Ecto neural progenitor cell (in vitro differentiated cells): ENCODE measurements around the gene CBX5.
A peak's percentile ranks its signal among the peaks of the same experiment; 100 is the strongest.
"Not testable (repeated sequence)": the region's sequence is repeated elsewhere in the genome, so short reads cannot be mapped to it uniquely, and the experiment has no call there.

Source experiments
- DNase-seq: peaks from one replicate; pipeline ENCODE4 v3.0.0-alpha.2; 2018; ENCODE audit warnings: low spot score

The CBX5 gene

GRCh38 chr12:54197010-54197409 is 82.9 kb downstream of the CBX5 start:
- DNase-seq: no peak

DNA sequence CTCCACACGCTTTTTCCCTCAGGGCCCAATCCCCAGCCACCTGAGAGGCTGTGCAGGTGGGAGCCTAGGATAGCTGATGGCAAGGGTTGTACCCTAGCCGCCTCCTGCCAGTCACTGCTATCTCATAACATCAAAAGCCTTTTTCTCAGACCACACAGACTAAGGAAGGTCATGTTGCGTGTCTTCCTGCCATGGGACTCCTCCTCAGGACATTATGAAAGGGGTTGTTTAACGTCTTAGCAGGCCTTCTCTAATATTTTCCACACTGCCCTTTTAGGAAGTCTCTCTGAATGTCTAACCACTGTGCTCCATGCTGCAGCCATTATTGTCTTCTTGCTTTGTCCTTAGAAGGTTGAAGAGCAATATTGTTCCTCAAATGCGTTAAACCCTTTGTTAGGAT is 83.5 kb downstream of the CBX5 start:
- DNase-seq: no peak

- no peak for DNase-seq
Measured at GRCh38 chr12:54195737-54196347, 84.1 kb downstream of the CBX5 start.

- DNase-seq: no peak
Measured at GRCh38 chr12:54195080-54195736, 84.7 kb downstream of the CBX5 start.

GRCh38 chr12:54194611-54195010 is 85.3 kb downstream of the CBX5 start:
- DNase-seq: not testable (repeated sequence)

GRCh38 chr12:54193434-54193833 is 86.5 kb downstream of the CBX5 start:
- no peak for DNase-seq

- DNase-seq: peak; percentile 91
Measured at GRCh38 chr12:54191550-54192022, 88.3 kb downstream of the CBX5 start.

DNA sequence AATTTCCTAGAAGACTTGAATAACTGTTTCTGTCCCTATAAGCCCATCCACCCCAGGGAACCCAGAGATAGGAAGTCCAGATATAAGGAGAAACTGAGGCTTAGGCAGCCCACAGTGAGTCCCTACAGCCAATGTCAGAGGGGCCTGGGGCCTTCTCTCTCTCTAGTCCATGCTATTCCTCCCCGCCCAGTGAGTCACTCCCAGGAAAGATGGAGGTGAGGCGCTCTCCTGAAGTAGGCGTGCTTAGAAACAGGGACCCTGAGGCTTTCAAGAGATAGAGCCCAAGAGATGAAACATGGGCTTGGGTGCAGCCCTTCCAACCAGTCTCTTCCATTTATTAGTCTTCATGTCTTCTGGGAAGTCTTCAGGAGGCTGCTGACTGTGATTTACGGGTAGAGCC is 88.8 kb downstream of the CBX5 start:
- no peak for DNase-seq

DNA sequence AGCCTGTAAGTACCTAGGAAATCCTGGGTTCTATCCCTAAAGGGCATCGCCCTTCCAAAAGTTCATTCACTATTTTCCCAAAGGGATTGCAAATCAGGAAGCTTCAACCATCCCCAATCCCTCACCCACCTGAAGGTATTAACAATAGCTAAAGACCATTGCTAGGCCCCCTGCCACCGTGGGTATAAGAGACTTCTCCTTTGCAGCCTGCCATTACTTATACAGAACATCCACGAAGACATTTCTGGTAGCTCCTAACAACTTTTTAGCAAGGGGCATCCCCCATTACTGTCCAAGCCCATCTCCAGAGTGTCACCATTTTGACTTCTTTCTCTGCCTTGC is 90.8 kb downstream of the CBX5 start:
- DNase-seq: no peak

DNA sequence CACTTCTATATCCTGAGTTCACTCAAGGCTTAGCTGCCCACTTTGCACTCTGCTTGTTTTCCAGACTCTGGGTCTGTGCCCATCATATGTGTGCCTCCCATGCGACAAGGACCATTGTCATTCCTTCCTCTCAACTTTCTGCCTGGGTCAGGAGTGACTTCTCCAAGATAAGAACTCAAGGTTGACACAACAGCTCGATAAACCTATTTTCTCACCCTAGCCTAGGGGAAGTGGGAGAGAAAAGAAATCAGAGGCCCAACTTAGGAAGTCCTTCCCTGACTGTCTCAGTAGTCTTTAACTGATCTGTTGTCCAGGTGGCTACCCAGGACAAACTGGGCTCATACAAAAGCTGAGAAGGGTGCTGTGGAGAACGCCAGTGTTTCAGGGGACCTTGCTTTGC is 92.8 kb downstream of the CBX5 start:
- no peak for DNase-seq

DNA sequence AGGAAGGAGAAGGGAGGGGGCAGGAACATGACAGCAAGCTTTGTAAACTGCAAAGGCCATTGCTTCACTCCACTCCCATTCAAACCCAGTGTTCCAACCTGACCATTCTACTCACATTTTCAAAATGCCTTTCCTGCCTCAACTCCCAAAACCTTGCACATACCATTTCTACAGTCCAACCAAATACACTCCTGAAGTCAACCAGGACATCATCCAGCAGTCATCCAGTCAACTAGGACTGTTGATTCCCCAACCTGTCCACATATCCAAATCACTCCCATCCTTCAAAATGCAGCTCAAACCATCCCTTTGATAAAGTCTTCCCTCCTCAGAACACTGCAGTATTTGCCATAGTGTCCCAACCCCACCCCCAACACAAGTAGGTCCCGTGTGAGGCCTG is 94.0 kb downstream of the CBX5 start:
- DNase-seq: no peak

- DNase-seq: not testable (repeated sequence)
Measured at GRCh38 chr12:54185297-54185696, 94.6 kb downstream of the CBX5 start.

DNA sequence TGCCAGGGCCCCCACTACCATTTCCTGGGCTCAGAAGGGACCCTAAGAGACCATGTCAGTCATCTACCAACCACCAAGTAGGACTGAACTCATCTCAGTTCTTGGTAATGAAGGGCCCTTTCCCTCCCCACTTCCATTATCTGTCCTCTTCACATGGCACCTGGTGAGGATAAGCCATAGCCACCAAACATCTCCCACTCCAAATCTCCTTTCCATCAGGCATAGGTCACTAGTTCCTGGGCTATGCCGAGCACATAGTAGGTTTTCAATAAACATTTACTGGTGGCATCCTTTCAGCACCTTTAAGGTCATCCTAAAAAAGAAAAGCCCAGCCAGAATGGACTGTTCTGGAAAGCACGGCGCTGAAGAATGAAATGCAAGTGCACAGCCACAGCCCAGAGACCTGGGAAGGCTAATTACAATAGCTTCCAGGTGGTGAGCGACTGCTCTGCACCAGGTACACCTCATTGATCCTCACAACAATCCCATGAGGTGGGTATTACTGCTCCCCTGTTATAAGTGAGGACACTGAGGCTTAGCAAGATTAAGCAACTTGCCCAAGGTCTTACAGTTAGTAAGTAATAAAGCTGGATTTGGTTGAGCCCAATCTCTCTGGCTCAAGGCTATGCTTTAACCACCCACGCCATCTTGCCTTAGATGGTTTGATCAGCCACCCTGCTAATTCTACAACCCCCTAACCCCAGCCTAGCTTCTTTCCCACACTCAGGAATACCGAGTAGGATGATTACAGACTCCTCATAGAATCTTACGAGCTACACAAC is 95.7 kb downstream of the CBX5 start:
- no peak for DNase-seq

DNA sequence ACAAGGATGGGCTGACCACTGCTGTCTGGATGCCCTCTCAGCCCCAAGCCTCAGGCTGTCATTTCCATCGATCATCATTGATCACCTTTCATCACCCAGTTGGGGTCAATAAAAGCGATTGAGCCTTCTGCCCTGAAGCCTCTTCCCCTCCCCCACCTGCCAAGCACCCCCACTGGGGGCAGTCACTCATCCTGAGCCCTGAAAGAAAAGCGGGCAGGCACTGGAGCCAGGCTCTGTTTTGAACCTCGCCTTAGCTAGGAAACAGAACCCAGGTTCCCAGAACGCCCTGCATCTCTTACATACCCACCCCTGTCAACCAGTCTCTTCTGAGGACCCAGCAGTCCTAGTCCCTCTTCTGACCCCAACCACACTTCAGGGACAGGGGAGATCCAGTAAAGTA is 96.9 kb downstream of the CBX5 start:
- no peak for DNase-seq

DNA sequence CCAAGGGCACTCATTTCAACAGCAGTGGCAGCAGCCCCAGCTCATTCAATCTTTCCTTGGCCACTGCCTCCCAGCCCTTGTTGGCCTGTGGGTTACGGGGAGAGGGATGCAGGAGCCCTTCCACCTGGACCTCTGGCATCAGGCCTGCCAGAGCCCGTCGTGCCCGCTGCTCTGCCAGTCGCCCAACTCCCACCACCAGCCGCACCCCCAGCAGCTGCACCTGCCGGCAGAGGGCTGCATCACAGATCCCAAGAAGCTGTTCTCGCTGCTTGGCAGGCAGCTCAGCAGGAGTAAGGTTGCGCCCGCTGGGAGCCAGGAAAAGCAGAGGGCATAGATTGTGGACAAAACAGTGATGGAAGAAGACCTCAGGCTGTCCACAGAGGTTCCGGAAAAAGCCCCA is 97.8 kb downstream of the CBX5 start:
- DNase-seq: no peak
